Hematopoietic multipotent progenitor cell treated with erythropoietin and hydrocortisone succinate and interleukin-3 and kit ligand, for 6 days (in vitro differentiated cells): ENCODE measurements around the gene PSD4.

ENCODE experiments used
- DNase-seq: peaks from one replicate; pipeline ENCODE4 v3.0.0-alpha.2; 2015

PSD4 gene

GRCh38 chr2:113242327-113242726 lies 68.6 kb downstream of the PSD4 start:
- DNase-seq: no peak

GRCh38 chr2:113245276-113245711 lies 71.5 kb downstream of the PSD4 start:
- no peak for DNase-seq

- no peak for DNase-seq
These were observed 72.8 kb downstream of the PSD4 start for GRCh38 chr2:113246606-113247005.

GRCh38 chr2:113248997-113249770 lies 75.4 kb downstream of the PSD4 start:
- peak; percentile 85 for DNase-seq

GRCh38 chr2:113251118-113251517 lies 77.3 kb downstream of the PSD4 start:
- DNase-seq: no peak

GRCh38 chr2:113252047-113252590 lies 78.3 kb downstream of the PSD4 start:
- no peak for DNase-seq

GRCh38 chr2:113253453-113253852 lies 79.7 kb downstream of the PSD4 start:
- no peak for DNase-seq

GRCh38 chr2:113255140-113256070 lies 81.6 kb downstream of the PSD4 start:
- no peak for DNase-seq

- no peak for DNase-seq
These were observed 83.9 kb downstream of the PSD4 start for GRCh38 chr2:113257516-113258264.

- DNase-seq: no peak
These were observed 84.8 kb downstream of the PSD4 start for GRCh38 chr2:113258471-113259147.
